GM18511 (cell line): ENCODE measurements around the gene EIF4B.
"Not testable (repeated sequence)": the region's sequence is repeated elsewhere in the genome, so short reads cannot be mapped to it uniquely, and the experiment has no call there.

Experiments used
- ATAC-seq: cut with Tn5 transposase; IDR thresholded peaks from one replicate; pipeline ENCODE4 v1.9.1; 2021; ENCODE audit warnings: mild to moderate bottlenecking, moderate library complexity; ENCODE audit not compliant: unreplicated experiment

The EIF4B gene

GRCh38 chr12:52992699-52993557, 13.3 kb upstream of the EIF4B start:
- ATAC-seq = no peak

GRCh38 chr12:52993558-52993869, 12.7 kb upstream of the EIF4B start:
- ATAC-seq = no peak

GRCh38 chr12:53004178-53004577, 2.1 kb upstream of the EIF4B start:
- no peak for ATAC-seq

GRCh38 chr12:53004582-53004981, 1.7 kb upstream of the EIF4B start:
- no peak for ATAC-seq

DNA sequence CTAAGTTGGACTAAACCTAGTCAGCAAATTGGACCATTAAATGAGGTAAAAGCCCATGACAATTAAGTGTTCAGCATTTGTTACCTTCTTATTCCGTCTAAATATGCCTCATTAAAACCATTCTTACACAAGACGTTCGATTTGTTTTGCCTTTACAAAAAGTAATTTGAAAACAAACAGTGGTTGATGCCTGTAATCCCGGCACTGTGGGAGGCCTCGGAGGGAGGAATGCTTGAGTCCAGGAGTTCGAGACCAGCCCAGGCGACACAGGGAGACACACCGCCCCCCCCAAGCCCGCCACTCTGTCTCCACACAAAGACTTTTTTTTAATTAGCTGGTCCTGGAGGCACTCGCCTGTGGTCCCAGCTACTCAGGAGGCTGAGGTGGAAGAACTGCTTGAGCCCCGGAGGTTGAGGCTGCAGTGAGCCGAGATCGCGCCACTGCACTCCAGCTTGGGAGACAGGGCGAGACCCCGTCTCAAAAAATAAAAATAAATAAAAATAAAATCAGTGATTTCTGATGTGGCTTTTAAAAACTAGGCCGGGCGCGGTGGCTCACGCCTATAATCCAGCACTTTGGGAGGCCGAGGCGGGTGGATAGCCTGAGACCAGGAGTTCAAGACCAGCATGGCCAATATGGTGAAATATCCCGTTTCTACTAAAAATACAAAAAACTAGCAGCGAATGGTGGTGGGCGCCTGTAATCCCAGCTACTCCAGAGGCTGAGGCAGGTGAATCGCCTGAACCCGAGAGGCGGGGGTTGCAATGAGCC, 856 bp upstream of the EIF4B start:
- ATAC-seq = peak; percentile 14

- no peak for ATAC-seq
These were observed 604 bp downstream of the EIF4B start for GRCh38 chr12:53006810-53007309.

DNA sequence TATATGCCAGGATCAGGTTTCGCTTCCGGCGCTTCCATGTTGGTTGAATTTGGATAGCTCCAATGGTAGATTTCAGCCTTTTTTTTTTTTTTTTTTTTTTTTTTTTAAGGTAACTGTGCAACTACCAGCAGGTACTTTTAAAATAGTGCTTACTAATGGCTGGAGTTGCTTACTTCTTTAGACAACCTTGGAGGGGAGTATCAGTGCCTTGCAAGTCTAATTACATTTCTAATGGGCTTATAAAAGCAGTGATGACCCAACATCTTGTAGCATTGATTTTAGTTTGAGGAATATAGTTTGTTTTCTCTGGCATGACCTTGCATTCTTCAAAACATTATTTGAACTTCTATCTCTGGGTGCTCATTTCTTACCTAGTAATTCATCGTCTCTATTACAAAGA, 1.1 kb downstream of the EIF4B start:
- ATAC-seq = no peak

GRCh38 chr12:53008760-53009159, 2.5 kb downstream of the EIF4B start:
- not testable (repeated sequence) for ATAC-seq

- ATAC-seq = no peak
These were observed 4.7 kb downstream of the EIF4B start for GRCh38 chr12:53010955-53011354.

DNA sequence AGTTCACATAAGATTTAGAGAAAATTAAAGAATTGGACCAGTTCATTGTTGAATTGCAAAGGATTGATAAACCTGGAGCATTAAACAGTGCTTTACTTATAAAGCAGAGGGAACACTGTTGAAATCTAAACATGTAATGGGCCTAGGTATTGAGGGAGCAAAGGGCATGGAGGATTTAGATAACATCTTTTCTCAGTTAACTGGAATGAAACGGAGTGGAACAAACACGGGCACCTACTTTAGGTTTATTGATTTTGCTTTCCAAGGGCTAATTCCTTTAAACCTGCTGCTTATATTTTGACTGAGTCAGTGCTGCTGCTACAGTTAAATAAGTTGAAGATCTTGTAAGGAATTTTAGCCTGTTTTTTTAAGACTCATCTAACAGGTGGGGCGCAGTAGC, 5.6 kb downstream of the EIF4B start:
- ATAC-seq = no peak

DNA sequence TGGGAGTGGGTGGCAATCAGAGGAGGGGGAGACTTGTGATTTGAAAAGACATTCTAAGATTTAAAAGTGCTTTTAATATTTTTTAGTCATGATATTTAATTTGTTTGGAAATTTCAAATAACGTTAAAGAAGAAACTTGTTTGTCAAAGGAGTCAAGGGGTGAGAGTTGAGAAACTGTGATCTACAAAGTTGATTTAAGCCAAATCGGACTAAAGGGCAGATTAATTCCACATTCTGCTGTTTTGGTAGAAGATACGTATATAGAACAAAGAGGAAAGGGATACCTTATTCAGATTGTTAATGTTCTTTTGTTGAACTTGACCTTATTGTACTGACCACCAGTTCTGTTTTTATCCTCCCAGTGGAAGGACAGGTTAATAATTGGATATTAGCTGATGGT, 6.7 kb downstream of the EIF4B start:
- ATAC-seq = no peak

DNA sequence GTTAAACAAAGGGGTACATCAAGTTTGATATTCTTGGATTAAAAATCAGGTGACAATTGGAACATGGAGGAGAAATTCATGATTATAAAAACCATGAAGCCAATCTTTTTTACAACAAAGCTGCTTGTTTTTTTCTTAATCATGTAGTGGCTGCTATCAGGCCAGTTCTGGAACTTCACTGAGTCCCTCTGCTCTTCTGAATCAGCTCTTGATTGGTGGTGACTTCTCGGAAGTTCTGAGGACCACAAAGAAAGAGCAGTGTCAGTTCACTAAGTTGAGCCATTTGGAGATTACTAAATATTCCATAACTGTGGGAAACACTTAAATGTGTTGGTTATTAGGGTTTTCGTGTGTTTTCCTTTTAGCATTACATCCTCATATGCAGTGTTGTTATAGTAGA, 8.5 kb downstream of the EIF4B start:
- no peak for ATAC-seq

GRCh38 chr12:53025250-53025649, 19.0 kb downstream of the EIF4B start:
- ATAC-seq = no peak

DNA sequence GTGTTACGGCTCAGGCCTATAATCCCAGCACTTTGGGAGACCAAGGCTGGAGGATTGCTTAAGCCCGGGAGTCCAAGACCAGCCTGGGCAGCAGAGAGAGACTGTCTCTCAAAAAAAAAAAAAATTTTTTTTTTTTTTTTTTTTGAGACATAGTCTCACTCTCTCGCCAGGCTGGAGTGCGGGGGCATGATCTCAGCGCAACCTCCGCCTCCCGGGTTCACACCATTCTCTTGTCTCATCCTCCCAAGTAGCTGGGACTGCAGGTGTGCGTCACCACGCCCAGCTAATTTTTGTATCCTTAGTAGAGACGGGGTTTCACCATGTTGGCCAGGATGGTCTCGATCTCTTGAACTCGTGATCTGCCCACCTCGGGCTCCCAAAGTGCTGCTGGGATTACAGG, 20.8 kb downstream of the EIF4B start:
- ATAC-seq = not testable (repeated sequence)

GRCh38 chr12:53031616-53032015, 25.4 kb downstream of the EIF4B start:
- ATAC-seq = no peak

- not testable (repeated sequence) for ATAC-seq
These were observed 27.6 kb downstream of the EIF4B start for GRCh38 chr12:53033832-53034231.

GRCh38 chr12:53034459-53034858, 28.2 kb downstream of the EIF4B start:
- no peak for ATAC-seq

- ATAC-seq = no peak
These were observed 30.5 kb downstream of the EIF4B start for GRCh38 chr12:53036802-53037201.

DNA sequence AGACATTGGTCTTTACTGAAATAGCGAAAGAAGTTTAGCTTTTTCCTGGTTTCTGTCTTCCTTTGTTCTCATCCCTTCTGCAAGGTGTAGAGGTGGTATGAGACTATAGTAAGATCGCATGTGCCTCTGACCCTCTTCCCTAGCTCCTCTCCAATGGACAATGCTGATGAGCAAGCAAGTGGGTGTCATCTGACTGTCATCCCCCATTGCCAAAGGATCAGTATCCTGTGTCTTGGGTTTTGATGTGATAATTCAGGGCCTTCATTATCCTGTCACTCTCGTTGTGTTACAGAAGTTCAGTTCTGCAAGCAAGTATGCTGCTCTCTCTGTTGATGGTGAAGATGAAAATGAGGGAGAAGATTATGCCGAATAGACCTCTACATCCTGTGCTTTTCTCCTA, 33.6 kb downstream of the EIF4B start:
- no peak for ATAC-seq

DNA sequence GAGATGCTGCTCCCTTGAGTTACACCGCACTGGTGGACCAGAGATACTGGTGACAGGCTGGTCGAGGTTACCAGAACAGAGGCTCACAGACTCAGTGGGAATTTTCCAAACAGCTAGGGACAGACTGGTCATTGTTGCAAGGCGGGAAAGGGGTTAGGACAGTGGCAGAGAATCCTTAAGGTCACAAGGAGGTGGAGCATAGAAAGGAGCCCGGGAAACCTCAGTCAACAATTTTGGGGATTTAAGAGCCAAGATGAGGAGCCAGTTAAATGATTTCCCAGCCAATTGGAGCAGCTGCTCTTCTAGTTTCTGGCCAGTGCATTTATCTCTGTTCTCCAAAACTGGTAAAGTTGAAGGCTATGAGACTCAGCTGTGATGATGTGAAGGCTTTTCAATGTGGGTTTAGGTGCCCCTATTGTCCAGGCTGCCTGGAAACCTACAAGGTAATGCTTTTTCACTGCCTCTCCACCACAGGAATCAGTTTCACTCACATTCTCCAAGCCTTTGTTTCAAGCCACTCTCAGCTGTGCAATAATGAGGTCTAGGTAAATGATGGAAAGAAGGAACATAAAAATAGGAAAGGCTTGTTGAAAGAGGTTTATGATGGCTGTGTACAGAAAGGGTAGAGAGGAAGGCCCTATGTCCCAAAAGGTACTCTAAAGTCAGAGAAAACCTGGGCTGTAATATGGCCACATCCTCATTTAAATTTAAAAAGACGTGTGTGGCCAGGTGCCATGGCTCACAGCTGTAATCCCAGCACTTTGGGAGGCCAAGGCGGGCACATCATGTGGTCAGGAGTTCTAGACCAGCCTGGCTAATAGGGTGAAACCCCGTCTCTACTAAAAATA, 36.6 kb downstream of the EIF4B start:
- ATAC-seq = no peak

GRCh38 chr12:53044052-53044581, 37.9 kb downstream of the EIF4B start:
- ATAC-seq = no peak
